Stimulated activated memory B cell treated with anti-CD40 and anti-IgM and Interleukin-4, amounts not matched to agents 10 μg/mL and 1 μg/mL and 100 μg/mL, for 72 hours (primary cell): ENCODE results near the gene PSMB2.
A peak's percentile ranks its signal among the peaks of the same experiment; 100 is the strongest.

ENCODE experiments used
- ATAC-seq: fragments of 150-1000 bp; cut with Tn5 transposase; 2 replicates; pipeline ENCODE4 v1.10.0; 2021
- H3K27ac Mint-ChIP-seq: one replicate; pipeline ENCODE4 v1.8.0; 2022; ENCODE audit warnings: mild to moderate bottlenecking, mixed read lengths
- H3K27me3 Mint-ChIP-seq: one replicate; pipeline ENCODE4 v1.8.0; 2022; ENCODE audit warnings: mixed read lengths
- H3K36me3 Mint-ChIP-seq: one replicate; pipeline ENCODE4 v1.8.0; 2022; ENCODE audit warnings: mixed read lengths
- H3K4me1 Mint-ChIP-seq: one replicate; pipeline ENCODE4 v1.8.0; 2022; ENCODE audit warnings: mixed read lengths
- H3K4me3 Mint-ChIP-seq: one replicate; pipeline ENCODE4 v1.8.0; 2022; ENCODE audit warnings: mild to moderate bottlenecking, moderate library complexity, mixed read lengths
- H3K9me3 Mint-ChIP-seq: one replicate; pipeline ENCODE4 v1.8.0; 2022; ENCODE audit warnings: mixed read lengths

PSMB2 gene

GRCh38 chr1:35561297-35561971, 79.9 kb downstream of the PSMB2 start:
- H3K27ac Mint-ChIP-seq: no peak overlapping the region
- H3K36me3 Mint-ChIP-seq: peaks cover 12% of the 10 kb centered on the region
- no peaks in the 10 kb centered on the region for H3K9me3 Mint-ChIP-seq
- no peak for ATAC-seq
- H3K27me3 Mint-ChIP-seq: no peaks in the 10 kb centered on the region
- no peak overlapping the region for H3K4me3 Mint-ChIP-seq
- H3K4me1 Mint-ChIP-seq: peaks cover 49% of the 10 kb centered on the region

DNA sequence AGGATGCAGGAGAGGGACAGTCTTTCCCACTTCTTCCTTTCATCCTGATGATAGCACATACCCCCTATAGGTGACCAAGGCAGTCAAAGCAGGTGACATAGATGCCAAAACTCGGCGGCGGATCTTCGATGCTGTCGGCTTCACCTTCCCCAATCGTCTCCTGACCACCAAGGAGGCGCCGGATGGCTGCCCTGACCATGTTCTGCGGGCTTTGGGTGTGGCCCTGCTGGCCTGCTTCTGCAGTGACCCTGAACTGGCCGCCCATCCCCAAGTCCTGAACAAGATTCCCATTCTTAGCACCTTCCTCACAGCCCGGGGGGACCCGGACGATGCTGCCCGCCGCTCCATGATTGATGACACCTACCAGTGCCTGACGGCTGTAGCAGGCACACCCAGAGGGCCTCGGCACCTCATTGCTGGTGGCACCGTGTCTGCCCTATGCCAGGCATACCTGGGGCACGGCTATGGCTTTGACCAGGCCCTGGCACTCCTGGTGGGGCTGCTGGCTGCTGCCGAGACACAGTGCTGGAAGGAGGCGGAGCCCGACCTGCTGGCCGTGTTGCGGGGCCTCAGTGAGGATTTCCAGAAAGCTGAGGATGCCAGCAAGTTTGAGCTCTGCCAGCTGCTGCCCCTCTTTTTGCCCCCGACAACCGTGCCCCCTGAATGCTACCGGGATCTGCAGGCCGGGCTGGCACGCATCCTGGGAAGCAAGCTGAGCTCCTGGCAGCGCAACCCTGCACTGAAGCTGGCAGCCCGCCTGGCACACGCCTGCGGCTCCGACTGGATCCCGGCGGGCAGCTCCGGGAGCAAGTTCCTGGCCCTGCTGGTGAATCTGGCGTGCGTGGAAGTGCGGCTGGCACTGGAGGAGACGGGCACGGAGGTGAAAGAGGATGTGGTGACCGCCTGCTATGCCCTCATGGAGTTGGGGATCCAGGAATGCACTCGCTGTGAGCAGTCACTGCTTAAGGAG, 80.8 kb downstream of the PSMB2 start:
- no peak overlapping the region for H3K27ac Mint-ChIP-seq
- H3K36me3 Mint-ChIP-seq: peaks cover 10% of the 10 kb centered on the region

DNA sequence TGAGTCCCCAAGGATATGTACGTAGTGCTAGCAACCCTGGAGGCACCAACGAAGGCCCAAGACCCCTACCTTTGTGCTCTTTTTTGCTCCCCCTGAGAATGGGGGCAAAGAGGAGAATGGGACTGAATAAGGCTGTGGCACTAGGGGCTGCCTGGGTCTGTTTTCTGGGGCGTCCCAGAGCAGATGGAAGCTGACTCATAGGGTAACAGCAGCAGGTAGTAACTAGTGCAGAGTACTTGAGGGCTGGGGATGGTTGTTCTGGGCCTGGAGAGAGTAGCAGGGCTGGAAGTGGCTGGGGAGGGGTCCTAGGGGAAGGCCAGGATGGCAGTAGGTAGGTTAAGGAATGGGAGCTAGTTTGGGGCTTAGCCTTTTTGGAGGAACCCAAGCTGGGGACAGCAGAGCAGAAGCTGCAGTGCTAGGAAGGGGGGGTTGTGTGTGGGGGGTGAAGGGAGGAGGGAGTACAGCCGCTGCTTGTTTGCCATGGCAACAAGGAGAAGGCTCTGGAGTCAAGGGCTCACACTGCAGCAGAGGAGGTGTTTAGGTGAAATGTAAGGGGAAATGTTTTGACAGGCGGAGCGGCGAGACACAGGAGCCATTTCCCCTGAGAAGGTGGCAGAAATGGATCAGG, 81.9 kb downstream of the PSMB2 start:
- Mint-ChIP-seq H3K9me3 (no peaks in the 10 kb centered on the region), H3K27me3 (no peaks in the 10 kb centered on the region), H3K27ac (peak overlapping the region; percentile 28), H3K4me3 (no peak overlapping the region), H3K4me1 (peaks cover 62% of the 10 kb centered on the region), H3K36me3 (peaks cover 5% of the 10 kb centered on the region)
- no peak for ATAC-seq

More for the DNA sequence above, 80.8 kb downstream of the PSMB2 start:
- ATAC-seq: no peak
- Mint-ChIP-seq H3K4me3 (no peak overlapping the region), H3K9me3 (no peaks in the 10 kb centered on the region), H3K4me1 (peaks cover 58% of the 10 kb centered on the region), H3K27me3 (no peaks in the 10 kb centered on the region)

GRCh38 chr1:35558374-35559316, 82.7 kb downstream of the PSMB2 start:
- Mint-ChIP-seq H3K36me3 (peaks cover under 1% of the 10 kb centered on the region), H3K4me1 (peaks cover 59% of the 10 kb centered on the region), H3K27me3 (no peaks in the 10 kb centered on the region), H3K4me3 (peak overlapping the region; percentile 99), H3K27ac (peak overlapping the region; percentile 100), H3K9me3 (no peaks in the 10 kb centered on the region)
- no peak for ATAC-seq

GRCh38 chr1:35557611-35558373, 83.5 kb downstream of the PSMB2 start, which contains the start of gene NCDN:
Gene NCDN, plus strand, starts transcription at chr1:35557799. Its CDS starts 392 bp downstream, at chr1:35558191.
- peak; percentile 97 for ATAC-seq
- Mint-ChIP-seq H3K4me1 (peaks cover 64% of the 10 kb centered on the region), H3K9me3 (no peaks in the 10 kb centered on the region), H3K27me3 (no peaks in the 10 kb centered on the region), H3K4me3 (peak within 1 kb of the TSS; percentile 99), H3K27ac (peak within 1 kb of the TSS; percentile 100), H3K36me3 (peaks cover 5% of the 10 kb centered on the region)

GRCh38 chr1:35557118-35557610, 84.2 kb downstream of the PSMB2 start, which contains the start of gene KIAA0319L:
Gene KIAA0319L, minus strand, starts transcription at chr1:35557403. Its CDS starts 2,912 bp downstream, at chr1:35554491.
- Mint-ChIP-seq H3K27me3 (no peaks in the 10 kb centered on the region), H3K4me1 (peaks cover 63% of the 10 kb centered on the region), H3K9me3 (no peaks in the 10 kb centered on the region), H3K36me3 (peaks cover 11% of the 10 kb centered on the region), H3K4me3 (peak within 1 kb of the TSS; percentile 99), H3K27ac (peak within 1 kb of the TSS; percentile 100)
- ATAC-seq: peak; percentile 88

GRCh38 chr1:35556484-35557117, 84.7 kb downstream of the PSMB2 start:
- no peak for ATAC-seq
- H3K4me3 Mint-ChIP-seq: peak overlapping the region; percentile 99
- peak overlapping the region; percentile 100 for H3K27ac Mint-ChIP-seq
- no peaks in the 10 kb centered on the region for H3K27me3 Mint-ChIP-seq
- H3K4me1 Mint-ChIP-seq: peaks cover 62% of the 10 kb centered on the region
- H3K36me3 Mint-ChIP-seq: peaks cover 16% of the 10 kb centered on the region
- H3K9me3 Mint-ChIP-seq: no peaks in the 10 kb centered on the region

DNA sequence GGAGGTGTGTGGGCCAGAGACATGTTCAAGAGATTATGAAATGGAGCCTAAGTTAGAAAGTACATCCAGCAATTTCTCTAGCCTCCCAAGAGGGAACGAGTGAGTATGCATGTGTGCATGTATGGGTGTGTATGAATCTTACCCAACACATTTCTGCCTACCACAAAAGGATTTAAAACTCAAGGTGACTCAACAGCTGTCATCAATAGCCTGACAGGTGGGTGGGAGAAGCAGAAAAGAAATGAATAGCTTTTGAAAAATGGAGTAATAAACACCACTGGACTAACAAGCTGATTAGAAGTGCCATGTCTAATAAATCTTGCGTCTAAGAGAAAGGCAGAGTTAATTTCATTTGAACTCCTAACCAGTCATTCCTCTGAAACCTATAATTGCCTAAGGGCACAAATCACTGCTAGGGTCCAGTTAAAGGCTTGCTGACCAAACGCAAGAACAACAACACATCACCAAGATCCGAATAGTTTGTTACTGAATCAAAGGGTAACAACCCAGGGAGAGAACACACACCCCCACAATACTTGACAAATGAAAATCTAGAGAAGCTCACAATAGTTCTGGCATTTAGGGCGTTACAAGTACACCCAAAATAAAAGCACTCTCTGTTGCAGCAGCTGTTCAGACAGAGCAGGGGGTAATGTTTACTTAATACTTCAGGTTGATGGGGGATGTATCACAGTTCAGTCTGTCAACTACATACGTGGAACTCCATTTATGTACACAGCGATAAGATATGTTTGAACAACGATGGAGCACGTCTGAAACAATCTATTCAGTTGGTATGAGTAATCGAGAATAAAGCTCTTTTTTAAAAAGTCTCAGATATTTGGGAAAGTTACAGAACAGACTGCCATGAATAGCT, 85.5 kb downstream of the PSMB2 start:
- Mint-ChIP-seq H3K4me1 (peaks cover 55% of the 10 kb centered on the region), H3K27ac (peak overlapping the region; percentile 100), H3K36me3 (peaks cover 17% of the 10 kb centered on the region), H3K9me3 (no peaks in the 10 kb centered on the region), H3K27me3 (no peaks in the 10 kb centered on the region), H3K4me3 (peak overlapping the region; percentile 99)
- ATAC-seq: no peak

- Mint-ChIP-seq H3K9me3 (no peaks in the 10 kb centered on the region), H3K4me1 (peaks cover 52% of the 10 kb centered on the region)
Observed at GRCh38 chr1:35555212-35555584, 86.1 kb downstream of the PSMB2 start.

DNA sequence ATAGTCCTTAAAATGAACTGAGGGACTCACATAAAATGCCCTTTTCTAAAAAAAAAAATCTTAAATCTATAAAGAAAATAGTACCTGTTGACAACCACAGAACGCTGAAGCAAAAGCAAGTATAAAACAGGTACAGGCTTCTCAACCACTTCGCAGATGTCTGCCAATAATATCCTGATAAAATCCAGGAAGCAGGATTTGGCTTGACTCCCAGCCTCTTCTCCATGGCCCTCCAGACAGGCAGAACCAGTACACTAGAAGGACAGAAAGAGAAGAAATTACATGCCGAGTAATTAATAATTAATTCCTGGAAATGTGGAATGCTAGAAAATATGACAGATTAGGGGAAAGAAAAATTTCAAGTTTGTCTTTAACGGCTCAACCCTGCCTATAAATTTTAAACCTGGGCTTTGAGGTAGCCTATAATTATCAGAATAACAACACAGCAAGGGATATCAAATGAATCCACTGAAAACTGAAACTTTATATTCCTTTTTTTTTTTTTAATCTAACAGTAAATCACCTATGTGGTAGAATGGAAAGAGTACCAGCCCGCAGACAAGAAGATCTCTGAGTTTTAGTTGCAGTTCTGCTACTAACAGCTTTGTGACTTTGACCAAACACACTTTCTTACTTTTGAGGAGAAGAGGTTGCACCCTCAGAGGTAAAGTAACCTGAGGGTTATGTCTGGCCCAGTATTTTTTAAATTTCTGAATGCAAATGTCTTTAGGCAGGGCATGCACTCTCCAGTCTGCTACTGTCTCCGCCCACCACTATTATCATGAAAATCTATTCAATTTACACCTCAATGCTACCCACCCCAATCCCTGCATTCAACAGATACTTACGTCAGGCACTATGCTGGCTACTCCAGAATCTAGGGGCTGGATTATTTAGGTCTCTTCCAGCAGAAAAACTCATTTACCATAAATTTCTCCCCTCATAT, 86.8 kb downstream of the PSMB2 start:
- H3K4me1 Mint-ChIP-seq: peaks cover 50% of the 10 kb centered on the region
- H3K9me3 Mint-ChIP-seq: no peaks in the 10 kb centered on the region
- H3K27ac Mint-ChIP-seq: no peak overlapping the region
- ATAC-seq: no peak
- no peak overlapping the region for H3K4me3 Mint-ChIP-seq
- peaks cover 17% of the 10 kb centered on the region for H3K36me3 Mint-ChIP-seq
- H3K27me3 Mint-ChIP-seq: no peaks in the 10 kb centered on the region

More at GRCh38 chr1:35555212-35555584, 86.1 kb downstream of the PSMB2 start:
- Mint-ChIP-seq H3K4me3 (no peak overlapping the region), H3K36me3 (peaks cover 17% of the 10 kb centered on the region), H3K27ac (no peak overlapping the region), H3K27me3 (no peaks in the 10 kb centered on the region)
- no peak for ATAC-seq

GRCh38 chr1:35553851-35554250, 87.5 kb downstream of the PSMB2 start:
- no peaks in the 10 kb centered on the region for H3K9me3 Mint-ChIP-seq
- H3K4me3 Mint-ChIP-seq: no peak overlapping the region
- H3K36me3 Mint-ChIP-seq: peaks cover 17% of the 10 kb centered on the region
- peaks cover 47% of the 10 kb centered on the region for H3K4me1 Mint-ChIP-seq
- no peaks in the 10 kb centered on the region for H3K27me3 Mint-ChIP-seq
- H3K27ac Mint-ChIP-seq: no peak overlapping the region
- no peak for ATAC-seq
